SU-DHL-6 (cell line): ENCODE results near the gene NUP50.

Source experiments
- CTCF ChIP-seq: fragments of 200-600 bp; sonication (generic); IDR thresholded peaks from one replicate; pipeline ENCODE4 v1.5.1; 2017; ENCODE audit warnings: antibody characterized with exemption, mild to moderate bottlenecking, low read length, moderate library complexity; ENCODE audit not compliant: insufficient read depth, poor library complexity, severe bottlenecking
- EZH2phosphoT487 ChIP-seq: fragments of 200-600 bp; sonication (generic), shearing (Covaris generic); conservative IDR thresholded peaks from 2 replicates; pipeline ENCODE4 v1.6.1; 2018; ENCODE audit warnings: mild to moderate bottlenecking, antibody characterized with exemption, low read length, moderate library complexity, mixed read lengths

GRCh38 chr22:45211435-45211834 lies 47.7 kb downstream of the NUP50 start:
- no peak for TF ChIP-seq CTCF
- TF ChIP-seq EZH2phosphoT487: no peak
